Liver (tissue), 9 donors: Measurements from ENCODE around the gene PKNOX1. TPM values are rescaled to one million over a fixed set of nuclear protein-coding genes. Genes with fewer than 3 reads are reported as not detected.

Experiments
- DNase-seq: peaks from one replicate; pipeline ENCODE4 v3.0.0-alpha.2; 2017; ENCODE audit warnings: low spot score
- H3K27ac ChIP-seq, 2 donors: one replicate each; pipeline ENCODE4 v1.7.0; 2013; ENCODE audit warnings: inconsistent platforms in 2 of 2, low read length in 2 of 2, control low read depth in 1 of 2, low read depth in 1 of 2, mild to moderate bottlenecking in 1 of 2
- H3K27me3 ChIP-seq, 4 donors: one replicate each; pipeline versions ENCODE4 v1.6.1 to v1.7.0; 2013; ENCODE audit warnings: low read length in 3 of 4, inconsistent platforms in 1 of 4, mild to moderate bottlenecking in 1 of 4, moderate library complexity in 1 of 4; ENCODE audit not compliant: control insufficient read depth in 4 of 4, insufficient read depth in 4 of 4
- H3K36me3 ChIP-seq, 4 donors: one replicate each; pipeline versions ENCODE4 v1.6.1 to v1.7.0; 2013; ENCODE audit warnings: low read length in 3 of 4, mild to moderate bottlenecking in 3 of 4, low read depth in 1 of 4, moderate library complexity in 1 of 4; ENCODE audit not compliant: control insufficient read depth in 4 of 4, insufficient read depth in 3 of 4
- H3K4me1 ChIP-seq, 4 donors: one replicate each; pipeline versions ENCODE4 v1.6.1 to v1.7.0; 2013; ENCODE audit warnings: low read length in 3 of 4, mild to moderate bottlenecking in 3 of 4, moderate library complexity in 1 of 4; ENCODE audit not compliant: control insufficient read depth in 4 of 4, insufficient read depth in 4 of 4
- H3K4me3 ChIP-seq, 3 donors: one replicate each; pipeline versions ENCODE4 v1.6.1 to v1.7.0; 2013; ENCODE audit warnings: low read length in 3 of 3, control low read depth in 1 of 3, low read depth in 1 of 3, mild to moderate bottlenecking in 1 of 3
- H3K9ac ChIP-seq, 2 donors: one replicate each; pipeline ENCODE4 v1.7.0; 2013; ENCODE audit warnings: low read length in 2 of 2, mild to moderate bottlenecking in 2 of 2, moderate library complexity in 2 of 2, control low read depth in 1 of 2, low read depth in 1 of 2
- H3K9me3 ChIP-seq, 4 donors: one replicate each; pipeline versions ENCODE4 v1.6.1 to v1.7.0; 2013; ENCODE audit warnings: low read length in 3 of 4; ENCODE audit not compliant: control insufficient read depth in 4 of 4
- EGR1 ChIP-seq, 2 donors: IDR thresholded peaks; 2 replicates each; pipeline ENCODE4 v1.6.1; 2016 to 2018; ENCODE audit warnings: antibody characterized with exemption in 2 of 2, low read depth in 2 of 2
- FOXA1 ChIP-seq: IDR thresholded peaks from 2 replicates; pipeline ENCODE4 v1.6.1; 2016; ENCODE audit warnings: antibody characterized with exemption
- FOXA2 ChIP-seq: IDR thresholded peaks from 2 replicates; pipeline ENCODE4 v1.6.1; 2016; ENCODE audit warnings: antibody characterized with exemption
- GABPA ChIP-seq, 2 donors: IDR thresholded peaks in 1 of 2; conservative IDR thresholded peaks in 1 of 2; 2 replicates each; pipeline ENCODE4 v1.6.1; 2016; ENCODE audit warnings: antibody characterized with exemption in 2 of 2, mild to moderate bottlenecking in 1 of 2, moderate library complexity in 1 of 2
- HNF4A ChIP-seq, 2 donors: conservative IDR thresholded peaks; 2 replicates each; pipeline ENCODE4 v1.6.1; 2016; ENCODE audit warnings: antibody characterized with exemption in 2 of 2, mild to moderate bottlenecking in 2 of 2
- HNF4G ChIP-seq: IDR thresholded peaks from 2 replicates; pipeline ENCODE4 v1.6.1; 2016; ENCODE audit warnings: antibody characterized with exemption
- JUND ChIP-seq, 2 donors: IDR thresholded peaks; 2 replicates each; pipeline ENCODE4 v1.6.1; 2016; ENCODE audit warnings: antibody characterized with exemption in 2 of 2
- NR2F2 ChIP-seq: IDR thresholded peaks from 2 replicates; pipeline ENCODE4 v1.6.1; 2016; ENCODE audit warnings: antibody characterized with exemption
- RAD21 ChIP-seq, 2 donors: IDR thresholded peaks; 2 replicates each; pipeline ENCODE4 v1.6.1; 2016; ENCODE audit warnings: antibody characterized with exemption in 2 of 2, mild to moderate bottlenecking in 2 of 2
- RXRA ChIP-seq, 2 donors: IDR thresholded peaks; 2 replicates each; pipeline ENCODE4 v1.6.1; 2017 to 2018; ENCODE audit warnings: antibody characterized with exemption in 2 of 2, mild to moderate bottlenecking in 1 of 2
- SP1 ChIP-seq: IDR thresholded peaks from 2 replicates; pipeline ENCODE4 v1.6.1; 2018; ENCODE audit warnings: antibody characterized with exemption, mild to moderate bottlenecking
- TAF1 ChIP-seq: conservative IDR thresholded peaks from 2 replicates; pipeline ENCODE4 v1.6.1; 2016; ENCODE audit warnings: antibody characterized with exemption, mild to moderate bottlenecking
- YY1 ChIP-seq: IDR thresholded peaks from 2 replicates; pipeline ENCODE4 v1.6.1; 2016; ENCODE audit warnings: antibody characterized with exemption, mild to moderate bottlenecking
- WGBS: extraction: QIAGEN DNeasy Blood & Tissue Kit; methylation state at CpG from one replicate; pipeline ENCODE4 v1.1.7; 2013; 5-methylcytosine and 5-hydroxymethylcytosine counted together
- polyA plus RNA-seq, 2 donors: library from polyadenylated mRNA; stranded (reverse) in 1 of 2; unstranded in 1 of 2; fragments of 200-250 nt in 1 of 2; fragments of >200 nt in 1 of 2; fragmentation: Nextera tagmentation in 1 of 2; extraction: Ambion mirVana in 1 of 2; gene quantifications; one replicate each; pipeline versions ENCODE4 v1.2.1 to v1.2.3, GENCODE V29; 2013 to 2015
- total RNA-seq, 2 donors: library from RNA; depleted of rRNA; stranded (reverse); fragments of >200 nt; gene quantifications; one replicate each; pipeline ENCODE4 v1.2.3, GENCODE V29; 2014
- TF ChIP-seq, protein P1 (sequence below): IDR thresholded peaks from 2 replicates; pipeline ENCODE4 v1.6.1; 2016; ENCODE audit warnings: antibody characterized with exemption
- TF ChIP-seq, protein P2 (sequence below): fragments of 150-350 bp; IDR thresholded peaks from 2 replicates; pipeline ENCODE4 v1.5.1; 2017; ENCODE audit warnings: improper control_type of control experiment, low read depth, low read length; ENCODE audit not compliant: missing input control
- TF ChIP-seq, protein P3 (sequence below): IDR thresholded peaks from 2 replicates; pipeline ENCODE4 v1.6.1; 2016; ENCODE audit warnings: antibody characterized with exemption
- TF ChIP-seq, protein P4 (sequence below): IDR thresholded peaks from 2 replicates; pipeline ENCODE4 v1.6.1; 2016; ENCODE audit warnings: antibody characterized with exemption
- TF ChIP-seq, protein P5 (sequence below): IDR thresholded peaks from 2 replicates; pipeline ENCODE4 v1.6.1; 2016; ENCODE audit warnings: antibody characterized with exemption, mild to moderate bottlenecking
- donor health status: healthy.
- donor health status: healthy.
- donor health status: healthy.
- donor health status: healthy.
- donor health status: healthy.

The PKNOX1 gene
- total and polyA plus RNA-seq, 4 donors = 2.8 to 10.3 (median 8.0) TPM

DNA sequence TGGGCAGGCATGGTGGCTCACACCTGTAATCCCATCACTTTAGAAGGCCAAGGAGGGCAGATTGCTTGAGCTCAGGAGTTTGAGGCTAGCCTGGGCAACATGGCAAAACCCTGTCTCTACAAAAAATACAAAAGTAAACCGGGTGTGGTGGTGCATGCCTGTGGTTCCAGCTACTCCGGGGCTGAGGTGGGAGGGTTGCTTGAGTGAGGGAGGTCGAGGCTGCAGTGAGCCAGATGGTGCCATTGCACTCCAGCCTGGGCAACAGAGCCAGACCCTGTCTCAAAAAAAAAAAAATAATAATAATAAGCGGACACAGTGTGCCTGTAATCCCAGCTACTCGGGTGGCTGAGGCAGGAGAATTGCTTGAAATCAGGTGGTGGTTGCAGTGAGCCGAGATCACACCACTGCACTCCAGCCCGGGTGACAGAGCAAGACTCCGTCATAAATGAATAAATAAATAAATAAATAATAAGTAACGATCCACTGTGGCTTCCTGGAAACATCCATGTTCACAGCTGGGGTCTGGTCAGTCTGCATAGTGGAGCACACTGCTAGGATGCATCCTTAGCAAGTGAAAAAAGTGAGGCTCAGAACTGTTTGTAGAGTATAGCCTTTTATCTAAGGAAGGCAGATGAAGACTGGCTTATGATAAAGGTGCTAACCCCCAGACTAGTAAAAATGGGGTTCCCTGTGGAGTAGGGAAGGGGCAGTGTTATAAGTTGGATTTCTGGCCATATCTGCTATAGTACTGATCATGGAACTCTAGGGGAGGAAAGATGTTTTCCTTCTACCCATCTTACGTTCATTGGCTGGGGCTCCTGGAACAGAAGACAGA lies 15.7 kb downstream of the PKNOX1 start:
- WGBS = 80% methylated on average over 10 of the region's 10 CpGs

More for the DNA sequence above, 15.7 kb downstream of the PKNOX1 start:
- no peak for DNase-seq
- Histone ChIP-seq H3K4me1 (no peaks in the 10 kb centered on the region), H3K36me3 (peaks cover 0 to 1% (median 0%) of the 10 kb centered on the region in 4 donors), H3K4me3 (no peak overlapping the region), H3K9me3 (no peaks in the 10 kb centered on the region), H3K27me3 (no peaks in the 10 kb centered on the region), H3K9ac (no peak overlapping the region), H3K27ac (no peak overlapping the region)
- TF ChIP-seq JUND (IDR thresholded peaks at IDR 0.05) (no peak), TAF1 (no peak), RAD21 (IDR thresholded peaks at IDR 0.05) (no peak), EGR1 (IDR thresholded peaks at IDR 0.05; ENCODE audit: low read depth in 2 of 2) (no peak), FOXA1 (no peak), GABPA (IDR thresholded peaks at IDR 0.05 in 1 of 2, conservative IDR thresholded peaks at IDR 0.05 in 1 of 2) (no peak), HNF4A (conservative IDR thresholded peaks at IDR 0.05) (no peak), HNF4G (no peak), YY1 (no peak), RXRA (IDR thresholded peaks at IDR 0.05) (no peak), NR2F2 (no peak), SP1 (no peak), FOXA2 (no peak)
- TF ChIP-seq, protein P1, sequence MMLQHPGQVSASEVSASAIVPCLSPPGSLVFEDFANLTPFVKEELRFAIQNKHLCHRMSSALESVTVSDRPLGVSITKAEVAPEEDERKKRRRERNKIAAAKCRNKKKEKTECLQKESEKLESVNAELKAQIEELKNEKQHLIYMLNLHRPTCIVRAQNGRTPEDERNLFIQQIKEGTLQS = no peak
- TF ChIP-seq, protein P2, sequence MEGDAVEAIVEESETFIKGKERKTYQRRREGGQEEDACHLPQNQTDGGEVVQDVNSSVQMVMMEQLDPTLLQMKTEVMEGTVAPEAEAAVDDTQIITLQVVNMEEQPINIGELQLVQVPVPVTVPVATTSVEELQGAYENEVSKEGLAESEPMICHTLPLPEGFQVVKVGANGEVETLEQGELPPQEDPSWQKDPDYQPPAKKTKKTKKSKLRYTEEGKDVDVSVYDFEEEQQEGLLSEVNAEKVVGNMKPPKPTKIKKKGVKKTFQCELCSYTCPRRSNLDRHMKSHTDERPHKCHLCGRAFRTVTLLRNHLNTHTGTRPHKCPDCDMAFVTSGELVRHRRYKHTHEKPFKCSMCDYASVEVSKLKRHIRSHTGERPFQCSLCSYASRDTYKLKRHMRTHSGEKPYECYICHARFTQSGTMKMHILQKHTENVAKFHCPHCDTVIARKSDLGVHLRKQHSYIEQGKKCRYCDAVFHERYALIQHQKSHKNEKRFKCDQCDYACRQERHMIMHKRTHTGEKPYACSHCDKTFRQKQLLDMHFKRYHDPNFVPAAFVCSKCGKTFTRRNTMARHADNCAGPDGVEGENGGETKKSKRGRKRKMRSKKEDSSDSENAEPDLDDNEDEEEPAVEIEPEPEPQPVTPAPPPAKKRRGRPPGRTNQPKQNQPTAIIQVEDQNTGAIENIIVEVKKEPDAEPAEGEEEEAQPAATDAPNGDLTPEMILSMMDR = no peak
- TF ChIP-seq, protein P3, sequence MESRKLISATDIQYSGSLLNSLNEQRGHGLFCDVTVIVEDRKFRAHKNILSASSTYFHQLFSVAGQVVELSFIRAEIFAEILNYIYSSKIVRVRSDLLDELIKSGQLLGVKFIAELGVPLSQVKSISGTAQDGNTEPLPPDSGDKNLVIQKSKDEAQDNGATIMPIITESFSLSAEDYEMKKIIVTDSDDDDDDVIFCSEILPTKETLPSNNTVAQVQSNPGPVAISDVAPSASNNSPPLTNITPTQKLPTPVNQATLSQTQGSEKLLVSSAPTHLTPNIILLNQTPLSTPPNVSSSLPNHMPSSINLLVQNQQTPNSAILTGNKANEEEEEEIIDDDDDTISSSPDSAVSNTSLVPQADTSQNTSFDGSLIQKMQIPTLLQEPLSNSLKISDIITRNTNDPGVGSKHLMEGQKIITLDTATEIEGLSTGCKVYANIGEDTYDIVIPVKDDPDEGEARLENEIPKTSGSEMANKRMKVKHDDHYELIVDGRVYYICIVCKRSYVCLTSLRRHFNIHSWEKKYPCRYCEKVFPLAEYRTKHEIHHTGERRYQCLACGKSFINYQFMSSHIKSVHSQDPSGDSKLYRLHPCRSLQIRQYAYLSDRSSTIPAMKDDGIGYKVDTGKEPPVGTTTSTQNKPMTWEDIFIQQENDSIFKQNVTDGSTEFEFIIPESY = no peak
- TF ChIP-seq, protein P4, sequence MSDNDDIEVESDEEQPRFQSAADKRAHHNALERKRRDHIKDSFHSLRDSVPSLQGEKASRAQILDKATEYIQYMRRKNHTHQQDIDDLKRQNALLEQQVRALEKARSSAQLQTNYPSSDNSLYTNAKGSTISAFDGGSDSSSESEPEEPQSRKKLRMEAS = no peak
- TF ChIP-seq, protein P5, sequence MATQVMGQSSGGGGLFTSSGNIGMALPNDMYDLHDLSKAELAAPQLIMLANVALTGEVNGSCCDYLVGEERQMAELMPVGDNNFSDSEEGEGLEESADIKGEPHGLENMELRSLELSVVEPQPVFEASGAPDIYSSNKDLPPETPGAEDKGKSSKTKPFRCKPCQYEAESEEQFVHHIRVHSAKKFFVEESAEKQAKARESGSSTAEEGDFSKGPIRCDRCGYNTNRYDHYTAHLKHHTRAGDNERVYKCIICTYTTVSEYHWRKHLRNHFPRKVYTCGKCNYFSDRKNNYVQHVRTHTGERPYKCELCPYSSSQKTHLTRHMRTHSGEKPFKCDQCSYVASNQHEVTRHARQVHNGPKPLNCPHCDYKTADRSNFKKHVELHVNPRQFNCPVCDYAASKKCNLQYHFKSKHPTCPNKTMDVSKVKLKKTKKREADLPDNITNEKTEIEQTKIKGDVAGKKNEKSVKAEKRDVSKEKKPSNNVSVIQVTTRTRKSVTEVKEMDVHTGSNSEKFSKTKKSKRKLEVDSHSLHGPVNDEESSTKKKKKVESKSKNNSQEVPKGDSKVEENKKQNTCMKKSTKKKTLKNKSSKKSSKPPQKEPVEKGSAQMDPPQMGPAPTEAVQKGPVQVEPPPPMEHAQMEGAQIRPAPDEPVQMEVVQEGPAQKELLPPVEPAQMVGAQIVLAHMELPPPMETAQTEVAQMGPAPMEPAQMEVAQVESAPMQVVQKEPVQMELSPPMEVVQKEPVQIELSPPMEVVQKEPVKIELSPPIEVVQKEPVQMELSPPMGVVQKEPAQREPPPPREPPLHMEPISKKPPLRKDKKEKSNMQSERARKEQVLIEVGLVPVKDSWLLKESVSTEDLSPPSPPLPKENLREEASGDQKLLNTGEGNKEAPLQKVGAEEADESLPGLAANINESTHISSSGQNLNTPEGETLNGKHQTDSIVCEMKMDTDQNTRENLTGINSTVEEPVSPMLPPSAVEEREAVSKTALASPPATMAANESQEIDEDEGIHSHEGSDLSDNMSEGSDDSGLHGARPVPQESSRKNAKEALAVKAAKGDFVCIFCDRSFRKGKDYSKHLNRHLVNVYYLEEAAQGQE = no peak
